H1 (cell line): Measurements from ENCODE around the gene AGER.

Experiments used
- EZH2 ChIP-seq: fragments of 200-600 bp; sonication (generic); IDR thresholded peaks from 2 replicates; pipeline ENCODE4 v1.7.1; 2012; ENCODE audit warnings: low read depth, mild to moderate bottlenecking, moderate library complexity, low read length, inconsistent platforms; ENCODE audit not compliant: severe bottlenecking
- POLR2A ChIP-seq, 2 experiments: IDR thresholded peaks; 1 replicate in 1 of 2; 2 replicates in 1 of 2; pipeline ENCODE4 v1.6.1; 2011; ENCODE audit warnings: low read depth in 2 of 2, low read length in 2 of 2, mild to moderate bottlenecking in 2 of 2; ENCODE audit errors: control extremely low read depth in 1 of 2
- RAD21 ChIP-seq, 2 experiments: IDR thresholded peaks in 1 of 2; conservative IDR thresholded peaks in 1 of 2; 2 replicates each; pipeline ENCODE4 v1.6.1; 2011; ENCODE audit warnings: low read depth in 2 of 2, low read length in 2 of 2, improper control_type of control experiment in 1 of 2, inconsistent platforms in 1 of 2, mild to moderate bottlenecking in 1 of 2, moderate library complexity in 1 of 2
- TF ChIP-seq, protein P1 (sequence below), 3 experiments: IDR thresholded peaks; 1 replicate in 2 of 3; 2 replicates in 1 of 3; pipeline versions ENCODE4 v1.5.1 to v1.6.1; 2011; ENCODE audit warnings: low read length in 3 of 3, mild to moderate bottlenecking in 3 of 3, inconsistent platforms in 2 of 3, low read depth in 1 of 3, moderate library complexity in 1 of 3; ENCODE audit not compliant: insufficient read depth in 1 of 3; ENCODE audit errors: control extremely low read depth in 1 of 3

DNA sequence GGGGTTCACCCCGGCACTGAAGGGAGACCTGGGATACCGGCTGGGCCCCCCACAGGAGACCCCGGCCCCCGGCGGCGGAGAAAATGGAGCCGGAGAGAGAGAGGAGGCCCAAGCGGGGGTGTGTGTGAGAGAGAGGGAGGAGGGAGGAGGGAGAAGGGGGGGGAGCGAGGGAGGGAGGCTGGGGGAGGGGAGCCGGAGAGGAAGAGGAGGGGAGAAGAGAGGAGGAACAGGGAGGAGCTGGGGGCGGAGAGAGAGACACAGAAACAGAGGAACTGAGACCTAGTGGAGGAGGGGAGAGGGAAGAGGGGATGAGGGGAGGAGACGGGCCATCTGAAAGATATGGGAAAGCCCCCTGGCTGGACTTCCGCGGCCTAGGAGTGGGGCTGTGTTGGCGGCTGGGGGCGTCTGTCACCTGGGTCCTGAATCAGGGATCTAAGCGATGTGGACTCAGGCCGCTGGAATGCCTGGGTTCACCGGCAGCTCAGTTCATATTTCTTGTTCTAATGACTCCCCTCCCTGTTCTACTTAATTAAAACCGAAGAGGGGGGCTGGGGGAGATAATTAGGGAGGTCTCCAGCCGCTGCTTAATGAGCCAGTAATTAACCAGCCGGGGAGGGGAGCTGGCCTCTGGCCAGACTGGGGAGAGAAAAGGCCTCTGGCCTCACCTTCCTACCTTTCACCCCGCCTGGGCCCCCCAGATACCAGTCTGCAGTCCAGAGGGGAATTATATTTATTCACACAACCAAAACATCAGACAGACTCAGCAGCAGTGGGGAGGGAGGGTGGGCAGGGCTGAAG lies 6.2 kb upstream of the AGER start, which contains the start of gene PBX2:
- TF ChIP-seq, protein P1, sequence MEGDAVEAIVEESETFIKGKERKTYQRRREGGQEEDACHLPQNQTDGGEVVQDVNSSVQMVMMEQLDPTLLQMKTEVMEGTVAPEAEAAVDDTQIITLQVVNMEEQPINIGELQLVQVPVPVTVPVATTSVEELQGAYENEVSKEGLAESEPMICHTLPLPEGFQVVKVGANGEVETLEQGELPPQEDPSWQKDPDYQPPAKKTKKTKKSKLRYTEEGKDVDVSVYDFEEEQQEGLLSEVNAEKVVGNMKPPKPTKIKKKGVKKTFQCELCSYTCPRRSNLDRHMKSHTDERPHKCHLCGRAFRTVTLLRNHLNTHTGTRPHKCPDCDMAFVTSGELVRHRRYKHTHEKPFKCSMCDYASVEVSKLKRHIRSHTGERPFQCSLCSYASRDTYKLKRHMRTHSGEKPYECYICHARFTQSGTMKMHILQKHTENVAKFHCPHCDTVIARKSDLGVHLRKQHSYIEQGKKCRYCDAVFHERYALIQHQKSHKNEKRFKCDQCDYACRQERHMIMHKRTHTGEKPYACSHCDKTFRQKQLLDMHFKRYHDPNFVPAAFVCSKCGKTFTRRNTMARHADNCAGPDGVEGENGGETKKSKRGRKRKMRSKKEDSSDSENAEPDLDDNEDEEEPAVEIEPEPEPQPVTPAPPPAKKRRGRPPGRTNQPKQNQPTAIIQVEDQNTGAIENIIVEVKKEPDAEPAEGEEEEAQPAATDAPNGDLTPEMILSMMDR (IDR thresholded peaks at IDR 0.05; ENCODE audit: control extremely low read depth in 1 of 3, insufficient read depth in 1 of 3, low read depth in 1 of 3, low read length in 3 of 3) = no peak
- TF ChIP-seq POLR2A (IDR thresholded peaks at IDR 0.05; ENCODE audit: control extremely low read depth in 1 of 2, low read depth in 2 of 2, low read length in 2 of 2) (no peak; a peak in 1 of 3 replicates), EZH2 (no peak), RAD21 (IDR thresholded peaks at IDR 0.05 in 1 of 2, conservative IDR thresholded peaks at IDR 0.05 in 1 of 2; ENCODE audit: low read depth in 2 of 2, low read length in 2 of 2) (no peak)
